Gastrocnemius medialis (tissue), 4 donors: ENCODE results near the gene MS4A18.

ENCODE experiments used
- CTCF ChIP-seq, 5 experiments: fragments of 450-650 bp in 3 of 5; fragments of 200-600 bp in 2 of 5; sonication (generic) in 2 of 5; IDR thresholded peaks in 4 of 5; conservative IDR thresholded peaks in 1 of 5; 1 replicate in 4 of 5; 2 replicates in 1 of 5; pipeline ENCODE4 v1.5.1; 2016 to 2019; ENCODE audit warnings: antibody characterized with exemption in 5 of 5, mild to moderate bottlenecking in 3 of 5, moderate library complexity in 3 of 5
- POLR2A ChIP-seq, 2 donors: fragments of 450-650 bp; IDR thresholded peaks; one replicate each; pipeline ENCODE4 v1.6.1; 2017; ENCODE audit warnings: antibody characterized with exemption in 2 of 2, mild to moderate bottlenecking in 2 of 2, moderate library complexity in 2 of 2

- TF ChIP-seq CTCF (IDR thresholded peaks at IDR 0.05 in 4 of 5, conservative IDR thresholded peaks at IDR 0.05 in 1 of 5) (no peak), POLR2A (IDR thresholded peaks at IDR 0.05) (no peak)
Measured at GRCh38 chr11:60790726-60791125, 66.2 kb downstream of the MS4A18 start.
